Adrenal gland (tissue), 5 donors: ENCODE results near the gene HECTD3.

Experiments
- POLR2A ChIP-seq, 2 donors: fragments of 450-650 bp; IDR thresholded peaks; one replicate each; pipeline ENCODE4 v1.6.1; 2017; ENCODE audit warnings: antibody characterized with exemption in 2 of 2, mild to moderate bottlenecking in 2 of 2, moderate library complexity in 1 of 2
- TF ChIP-seq, protein P1 (sequence below), 6 experiments: fragments of 450-650 bp in 4 of 6; fragments of 200-600 bp in 2 of 6; sonication (generic) in 1 of 6; IDR thresholded peaks; 1 replicate in 5 of 6; 2 replicates in 1 of 6; pipeline versions ENCODE4 v1.5.1 to v1.8.0; 2016 to 2021; ENCODE audit warnings: antibody characterized with exemption in 6 of 6, mild to moderate bottlenecking in 2 of 6, moderate library complexity in 1 of 6
- donor health status: DM: no; HTN: no; CAD: no.

DNA sequence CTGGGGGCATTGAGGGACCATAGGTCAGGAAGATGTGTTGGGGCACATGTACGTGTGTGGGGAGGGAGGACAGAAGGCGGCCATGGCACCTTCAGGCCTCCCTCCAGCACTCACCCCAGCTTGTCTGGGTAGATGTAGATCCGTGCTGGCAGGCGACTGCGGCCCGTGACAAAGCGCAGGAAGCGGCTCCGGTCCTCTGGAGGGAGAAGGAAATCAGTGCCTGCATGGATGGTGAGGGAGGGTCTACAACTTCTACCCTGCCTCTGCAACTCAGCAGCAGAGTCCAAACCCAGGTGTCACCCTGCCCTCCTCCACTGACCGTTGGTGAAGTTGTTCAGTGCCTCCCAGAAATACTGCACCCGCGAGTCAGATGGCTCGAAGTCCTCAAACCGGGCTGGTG lies 7.4 kb downstream of the HECTD3 start:
- TF ChIP-seq, protein P1, sequence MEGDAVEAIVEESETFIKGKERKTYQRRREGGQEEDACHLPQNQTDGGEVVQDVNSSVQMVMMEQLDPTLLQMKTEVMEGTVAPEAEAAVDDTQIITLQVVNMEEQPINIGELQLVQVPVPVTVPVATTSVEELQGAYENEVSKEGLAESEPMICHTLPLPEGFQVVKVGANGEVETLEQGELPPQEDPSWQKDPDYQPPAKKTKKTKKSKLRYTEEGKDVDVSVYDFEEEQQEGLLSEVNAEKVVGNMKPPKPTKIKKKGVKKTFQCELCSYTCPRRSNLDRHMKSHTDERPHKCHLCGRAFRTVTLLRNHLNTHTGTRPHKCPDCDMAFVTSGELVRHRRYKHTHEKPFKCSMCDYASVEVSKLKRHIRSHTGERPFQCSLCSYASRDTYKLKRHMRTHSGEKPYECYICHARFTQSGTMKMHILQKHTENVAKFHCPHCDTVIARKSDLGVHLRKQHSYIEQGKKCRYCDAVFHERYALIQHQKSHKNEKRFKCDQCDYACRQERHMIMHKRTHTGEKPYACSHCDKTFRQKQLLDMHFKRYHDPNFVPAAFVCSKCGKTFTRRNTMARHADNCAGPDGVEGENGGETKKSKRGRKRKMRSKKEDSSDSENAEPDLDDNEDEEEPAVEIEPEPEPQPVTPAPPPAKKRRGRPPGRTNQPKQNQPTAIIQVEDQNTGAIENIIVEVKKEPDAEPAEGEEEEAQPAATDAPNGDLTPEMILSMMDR (IDR thresholded peaks at IDR 0.05), result no peak
- no peak for TF ChIP-seq POLR2A (IDR thresholded peaks at IDR 0.05)
